HG03196 (cell line): Measurements from ENCODE around the gene MASP2.
A peak's percentile ranks its signal among the peaks of the same experiment; 100 is the strongest.
"Not testable (repeated sequence)": the region's sequence is repeated elsewhere in the genome, so short reads cannot be mapped to it uniquely, and the experiment has no call there.

Source experiments
- ATAC-seq: cut with Tn5 transposase; IDR thresholded peaks from one replicate; pipeline ENCODE4 v1.9.1; 2021; ENCODE audit not compliant: unreplicated experiment

The MASP2 gene

GRCh38 chr1:11046625-11047365 is at the start of gene MASP2:
TSS of gene MASP2 (minus strand) at chr1:11047239. CDS start at chr1:11047207, 32 bp downstream.
- no peak for ATAC-seq

- ATAC-seq: not testable (repeated sequence)
These were observed 36.7 kb upstream of the MASP2 start for GRCh38 chr1:11083784-11084183.

- ATAC-seq: no peak
These were observed 33.9 kb upstream of the MASP2 start for GRCh38 chr1:11080931-11081330.

GRCh38 chr1:11078631-11079030 is 31.6 kb upstream of the MASP2 start:
- ATAC-seq: no peak

- not testable (repeated sequence) for ATAC-seq
These were observed 26.4 kb upstream of the MASP2 start for GRCh38 chr1:11073398-11073797.

- no peak for ATAC-seq
These were observed 25.3 kb upstream of the MASP2 start for GRCh38 chr1:11072216-11072917.

GRCh38 chr1:11071463-11072215 is 24.6 kb upstream of the MASP2 start:
- ATAC-seq: no peak

GRCh38 chr1:11070876-11071275 is 23.8 kb upstream of the MASP2 start:
- ATAC-seq: no peak

- ATAC-seq: no peak
These were observed 21.8 kb upstream of the MASP2 start for GRCh38 chr1:11068600-11069473.

GRCh38 chr1:11067716-11068599 is 20.9 kb upstream of the MASP2 start:
- no peak for ATAC-seq

- ATAC-seq: no peak
These were observed 18.8 kb upstream of the MASP2 start for GRCh38 chr1:11065796-11066195.

- ATAC-seq: no peak
These were observed 17.9 kb upstream of the MASP2 start for GRCh38 chr1:11064942-11065341.

GRCh38 chr1:11063937-11064537 is 17.0 kb upstream of the MASP2 start:
- not testable (repeated sequence) for ATAC-seq

- ATAC-seq: no peak
These were observed 15.9 kb upstream of the MASP2 start for GRCh38 chr1:11062965-11063401.

- ATAC-seq: no peak
These were observed 14.8 kb upstream of the MASP2 start for GRCh38 chr1:11061652-11062365.

- ATAC-seq: peak; percentile 87
These were observed 13.2 kb upstream of the MASP2 start, which contains the start of gene SRM for GRCh38 chr1:11059968-11060830. TSS of gene SRM (minus strand) at chr1:11060018. CDS start at chr1:11059943, 75 bp downstream.

- ATAC-seq: peak; percentile 4
These were observed 12.3 kb upstream of the MASP2 start for GRCh38 chr1:11059155-11059967.
